Stimulated activated CD8-positive, alpha-beta memory T cell treated with anti-CD3 and anti-CD28 coated beads, Interleukin-15, amount 100 ng/mL, for 24 hours (primary cell): Measurements from ENCODE around the gene NDUFB10.
A peak's percentile ranks its signal among the peaks of the same experiment; 100 is the strongest.
"Not testable (repeated sequence)": the region's sequence is repeated elsewhere in the genome, so short reads cannot be mapped to it uniquely, and the experiment has no call there.

Experiments
- DNase-seq: peaks from one replicate; pipeline ENCODE4 v3.0.0-alpha.2; 2020; ENCODE audit warnings: low read depth

NDUFB10 gene

GRCh38 chr16:1924095-1924494 is 35.2 kb upstream of the NDUFB10 start:
- DNase-seq = no peak

GRCh38 chr16:1926271-1926670 is 33.1 kb upstream of the NDUFB10 start:
- DNase-seq = no peak

- no peak for DNase-seq
Observed at GRCh38 chr16:1929105-1929504, 30.2 kb upstream of the NDUFB10 start.

- peak; percentile 98 for DNase-seq
Observed at GRCh38 chr16:1929578-1930337, 29.6 kb upstream of the NDUFB10 start.

- no peak for DNase-seq
Observed at GRCh38 chr16:1930338-1930720, 29.0 kb upstream of the NDUFB10 start.

- DNase-seq = no peak
Observed at GRCh38 chr16:1932050-1933028, 27.0 kb upstream of the NDUFB10 start.

GRCh38 chr16:1933097-1933661 is 26.2 kb upstream of the NDUFB10 start:
- DNase-seq = no peak

- DNase-seq = no peak
Observed at GRCh38 chr16:1936945-1937479, 22.3 kb upstream of the NDUFB10 start.

GRCh38 chr16:1938316-1938715 is 21.0 kb upstream of the NDUFB10 start:
- DNase-seq = no peak

GRCh38 chr16:1938910-1939309 is 20.4 kb upstream of the NDUFB10 start:
- DNase-seq = no peak

- not testable (repeated sequence) for DNase-seq
Observed at GRCh38 chr16:1939833-1940232, 19.5 kb upstream of the NDUFB10 start.

- no peak for DNase-seq
Observed at GRCh38 chr16:1940273-1941161, 18.8 kb upstream of the NDUFB10 start.

GRCh38 chr16:1941162-1942046 is 17.9 kb upstream of the NDUFB10 start:
- no peak for DNase-seq

- DNase-seq = no peak
Observed at GRCh38 chr16:1942047-1942809, 17.1 kb upstream of the NDUFB10 start.

GRCh38 chr16:1942810-1943726 is 16.3 kb upstream of the NDUFB10 start, which contains the start of gene MSRB1:
Gene MSRB1, minus strand, starts transcription at chr16:1943199. Its CDS starts 43 bp downstream, at chr16:1943156.
- DNase-seq = peak; percentile 95

- no peak for DNase-seq
Observed at GRCh38 chr16:1944612-1945199, 14.6 kb upstream of the NDUFB10 start.

GRCh38 chr16:1945559-1946391 is 13.6 kb upstream of the NDUFB10 start:
- DNase-seq = no peak
